ENCODE measurements around the gene KIF3C. TPM values are rescaled to one million over a fixed set of nuclear protein-coding genes. Genes with fewer than 3 reads are reported as not detected.

The KIF3C gene
- total and polyA plus RNA-seq, 2 of the 8 experiments (the other 6 are each of a cell fraction or from before 2014, with no cell fraction given) = 13.4 to 58.1 TPM

- TF ChIP-seq SUZ12 (IDR thresholded peaks at IDR 0.05; ENCODE audit: low read length) (no peak), CTCF (IDR thresholded peaks at IDR 0.05; ENCODE audit: control extremely low read depth in 1 of 3, insufficient read depth in 1 of 3, low read depth in 1 of 3, low read length in 3 of 3) (no peak), FOSL1 (IDR thresholded peaks at IDR 0.05; ENCODE audit: insufficient read depth, low read depth, low read length) (no peak)
Observed at GRCh38 chr2:25895610-25896009, 86.7 kb downstream of the KIF3C start (continued).

Measured in H1 (cell line).